ENCODE results near the gene TMEM26.
"Not testable (repeated sequence)": the region's sequence is repeated elsewhere in the genome, so short reads cannot be mapped to it uniquely, and the experiment has no call there.

Gene TMEM26

DNA sequence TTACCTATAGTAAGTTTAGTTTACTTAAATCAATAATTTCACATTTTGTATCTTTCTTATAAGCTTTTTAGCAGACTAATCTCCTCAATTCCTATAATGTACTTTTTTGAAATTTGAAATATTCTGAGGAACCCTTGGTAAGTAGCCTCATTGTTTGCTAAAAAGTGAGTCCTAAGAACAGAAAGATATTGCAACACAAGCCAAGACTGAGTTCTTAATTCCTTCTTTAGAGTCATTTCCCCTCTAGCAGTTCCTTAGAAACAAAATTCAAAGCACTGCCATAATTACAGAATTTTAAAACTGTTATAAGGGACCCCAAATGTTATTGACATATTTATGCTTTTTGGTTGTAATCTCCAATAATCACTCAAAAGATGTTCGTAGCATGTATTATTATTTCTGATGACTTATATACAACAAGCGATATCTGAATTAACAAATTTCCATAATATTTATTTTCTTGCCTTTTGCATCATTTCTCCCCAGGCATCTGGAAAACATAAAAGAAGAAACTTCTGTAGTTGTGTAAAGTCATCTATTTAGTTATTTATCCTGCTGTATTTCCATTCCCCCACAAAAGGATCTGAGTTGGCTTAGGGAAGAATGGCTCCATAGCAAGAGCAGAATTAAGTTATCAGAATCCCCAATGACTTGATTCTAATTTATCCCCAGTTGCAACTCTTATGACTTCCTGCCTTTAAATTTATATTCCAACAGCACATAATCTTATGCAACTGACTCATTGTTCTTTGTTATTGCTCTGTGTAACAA, 67.8 kb downstream of the TMEM26 start:
- no peak overlapping the region for H3K14ac ChIP-seq (ENCODE audit: low read length in 2 of 2)
- no peak overlapping the region for H3K4me3 ChIP-seq (ENCODE audit: insufficient read depth in 1 of 2, low read depth in 1 of 2, low read length in 2 of 2)
- H2BK12ac ChIP-seq (ENCODE audit: low read length in 2 of 2) = no peak overlapping the region
- H3K27me3 ChIP-seq (ENCODE audit: control insufficient read depth in 1 of 2, insufficient read depth in 1 of 2, low read length in 2 of 2) = no peaks in the 10 kb centered on the region
- no peak overlapping the region for H3K9ac ChIP-seq (ENCODE audit: low read length)
- no peak for DNase-seq
- H2AK5ac ChIP-seq (ENCODE audit: low read length, severe bottlenecking) = no peak overlapping the region
- no peak overlapping the region for H3K18ac ChIP-seq (ENCODE audit: low read depth in 1 of 2, low read length in 2 of 2)
- H2BK5ac ChIP-seq (ENCODE audit: low read depth, low read length, poor library complexity, severe bottlenecking) = no peak overlapping the region
- H2BK15ac ChIP-seq (ENCODE audit: low read depth, poor library complexity, severe bottlenecking) = no peak overlapping the region
- H3K27ac ChIP-seq (ENCODE audit: low read length, poor library complexity, severe bottlenecking) = no peak overlapping the region
- no peak overlapping the region for H3K4me2 ChIP-seq (ENCODE audit: low read length, poor library complexity, severe bottlenecking)
- H2AFZ ChIP-seq (ENCODE audit: low read depth, low read length) = no peak overlapping the region
- H4K8ac ChIP-seq (ENCODE audit: low read length) = no peak overlapping the region
- no peaks in the 10 kb centered on the region for H3K79me1 ChIP-seq (replicated peaks; ENCODE audit: low read length, poor library complexity, severe bottlenecking)
- no peak overlapping the region for H3K4ac ChIP-seq (ENCODE audit: low read depth in 1 of 2, low read length in 2 of 2)
- H3K36me3 ChIP-seq (ENCODE audit: control insufficient read depth in 1 of 2, insufficient read depth in 2 of 2, low read depth in 1 of 2, low read length in 2 of 2) = no peaks in the 10 kb centered on the region
- no peak overlapping the region for H3K23ac ChIP-seq (ENCODE audit: low read length in 2 of 2)
- H2BK120ac ChIP-seq (ENCODE audit: low read depth, low read length) = no peak overlapping the region
- WGBS = no CpG with 5 or more reads among the region's 2 CpGs
- no peaks in the 10 kb centered on the region for H3K4me1 ChIP-seq (ENCODE audit: control insufficient read depth, insufficient read depth, low read depth, low read length)
- no peaks in the 10 kb centered on the region for H3K9me3 ChIP-seq (ENCODE audit: control insufficient read depth, low read length)
- H4K91ac ChIP-seq (ENCODE audit: low read length) = no peak overlapping the region

DNA sequence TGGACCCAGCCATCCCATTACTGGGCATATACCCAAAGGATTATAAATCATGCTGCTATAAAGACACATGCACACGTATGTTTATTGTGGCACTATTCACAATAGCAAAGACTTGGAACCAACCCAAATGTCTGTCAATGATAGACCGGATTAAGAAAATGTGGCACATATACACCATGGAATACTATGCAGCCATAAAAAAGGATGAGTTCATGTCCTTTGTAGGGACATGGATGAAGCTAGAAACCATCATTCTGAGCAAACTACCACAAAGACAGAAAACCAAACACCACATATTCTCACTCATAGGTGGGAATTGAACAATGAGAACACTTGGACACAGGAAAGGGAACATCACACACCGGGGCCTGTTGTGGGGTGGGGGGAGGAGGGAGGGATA, 72.0 kb downstream of the TMEM26 start:
- not testable (repeated sequence) for H3K14ac ChIP-seq (ENCODE audit: low read length in 2 of 2); H4K8ac ChIP-seq (ENCODE audit: low read length); H2BK15ac ChIP-seq (ENCODE audit: low read depth, poor library complexity, severe bottlenecking); H3K9me3 ChIP-seq (ENCODE audit: control insufficient read depth, low read length); H2BK120ac ChIP-seq (ENCODE audit: low read depth, low read length); H3K27ac ChIP-seq (ENCODE audit: low read length, poor library complexity, severe bottlenecking); H4K91ac ChIP-seq (ENCODE audit: low read length); H3K18ac ChIP-seq (ENCODE audit: low read depth in 1 of 2, low read length in 2 of 2); H3K36me3 ChIP-seq (ENCODE audit: control insufficient read depth in 1 of 2, insufficient read depth in 2 of 2, low read depth in 1 of 2, low read length in 2 of 2); H3K4ac ChIP-seq (ENCODE audit: low read depth in 1 of 2, low read length in 2 of 2); DNase-seq; H3K27me3 ChIP-seq (ENCODE audit: control insufficient read depth in 1 of 2, insufficient read depth in 1 of 2, low read length in 2 of 2); H3K23ac ChIP-seq (ENCODE audit: low read length in 2 of 2); H2AK5ac ChIP-seq (ENCODE audit: low read length, severe bottlenecking); H3K4me3 ChIP-seq (ENCODE audit: insufficient read depth in 1 of 2, low read depth in 1 of 2, low read length in 2 of 2); H3K4me2 ChIP-seq (ENCODE audit: low read length, poor library complexity, severe bottlenecking); H3K9ac ChIP-seq (ENCODE audit: low read length); H3K4me1 ChIP-seq (ENCODE audit: control insufficient read depth, insufficient read depth, low read depth, low read length); H2AFZ ChIP-seq (ENCODE audit: low read depth, low read length); H2BK5ac ChIP-seq (ENCODE audit: low read depth, low read length, poor library complexity, severe bottlenecking); H3K79me1 ChIP-seq (replicated peaks; ENCODE audit: low read length, poor library complexity, severe bottlenecking); H2BK12ac ChIP-seq (ENCODE audit: low read length in 2 of 2)
- WGBS = 100% methylated on average over 1 of the region's 3 CpGs

DNA sequence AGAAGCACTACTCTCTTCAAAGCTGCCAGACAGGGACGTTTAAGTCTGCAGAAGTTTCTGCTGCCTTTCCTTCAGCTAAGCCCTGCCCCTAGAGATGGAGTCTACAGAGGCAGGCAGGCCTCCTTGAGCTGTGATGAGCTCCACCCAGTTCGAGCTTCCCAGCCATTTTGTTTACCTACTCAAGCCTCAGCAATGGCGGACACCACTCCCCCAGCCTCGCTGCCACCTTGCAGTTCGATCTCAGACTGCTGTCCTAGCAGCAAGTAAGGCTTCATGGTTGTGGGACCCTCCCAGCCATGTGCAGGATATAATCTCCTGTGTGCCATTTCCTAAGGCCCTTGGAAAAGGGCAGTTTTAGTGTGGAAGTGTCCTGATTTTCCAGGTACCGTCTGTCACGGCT, 74.3 kb downstream of the TMEM26 start:
- Histone ChIP-seq H3K4me1 (ENCODE audit: control insufficient read depth, insufficient read depth, low read depth, low read length) (no peaks in the 10 kb centered on the region), H2BK120ac (ENCODE audit: low read depth, low read length) (no peak overlapping the region), H2BK12ac (ENCODE audit: low read length in 2 of 2) (no peak overlapping the region), H2AK5ac (ENCODE audit: low read length, severe bottlenecking) (no peak overlapping the region), H4K8ac (ENCODE audit: low read length) (no peak overlapping the region), H3K4me3 (ENCODE audit: insufficient read depth in 1 of 2, low read depth in 1 of 2, low read length in 2 of 2) (no peak overlapping the region), H4K91ac (ENCODE audit: low read length) (no peak overlapping the region), H3K9ac (ENCODE audit: low read length) (no peak overlapping the region), H3K36me3 (ENCODE audit: control insufficient read depth in 1 of 2, insufficient read depth in 2 of 2, low read depth in 1 of 2, low read length in 2 of 2) (no peaks in the 10 kb centered on the region), H3K4me2 (ENCODE audit: low read length, poor library complexity, severe bottlenecking) (no peak overlapping the region), H3K9me3 (ENCODE audit: control insufficient read depth, low read length) (peaks cover 14% of the 10 kb centered on the region), H3K27ac (ENCODE audit: low read length, poor library complexity, severe bottlenecking) (no peak overlapping the region), H3K4ac (ENCODE audit: low read depth in 1 of 2, low read length in 2 of 2) (no peak overlapping the region), H3K27me3 (ENCODE audit: control insufficient read depth in 1 of 2, insufficient read depth in 1 of 2, low read length in 2 of 2) (no peaks in the 10 kb centered on the region), H3K79me1 (replicated peaks; ENCODE audit: low read length, poor library complexity, severe bottlenecking) (no peaks in the 10 kb centered on the region), H3K14ac (ENCODE audit: low read length in 2 of 2) (no peak overlapping the region), H3K18ac (ENCODE audit: low read depth in 1 of 2, low read length in 2 of 2) (no peak overlapping the region), H2BK15ac (ENCODE audit: low read depth, poor library complexity, severe bottlenecking) (no peak overlapping the region), H2AFZ (ENCODE audit: low read depth, low read length) (no peak overlapping the region), H2BK5ac (ENCODE audit: low read depth, low read length, poor library complexity, severe bottlenecking) (no peak overlapping the region), H3K23ac (ENCODE audit: low read length in 2 of 2) (no peak overlapping the region)
- 93% methylated on average over 7 of the region's 7 CpGs for WGBS
- no peak for DNase-seq

DNA sequence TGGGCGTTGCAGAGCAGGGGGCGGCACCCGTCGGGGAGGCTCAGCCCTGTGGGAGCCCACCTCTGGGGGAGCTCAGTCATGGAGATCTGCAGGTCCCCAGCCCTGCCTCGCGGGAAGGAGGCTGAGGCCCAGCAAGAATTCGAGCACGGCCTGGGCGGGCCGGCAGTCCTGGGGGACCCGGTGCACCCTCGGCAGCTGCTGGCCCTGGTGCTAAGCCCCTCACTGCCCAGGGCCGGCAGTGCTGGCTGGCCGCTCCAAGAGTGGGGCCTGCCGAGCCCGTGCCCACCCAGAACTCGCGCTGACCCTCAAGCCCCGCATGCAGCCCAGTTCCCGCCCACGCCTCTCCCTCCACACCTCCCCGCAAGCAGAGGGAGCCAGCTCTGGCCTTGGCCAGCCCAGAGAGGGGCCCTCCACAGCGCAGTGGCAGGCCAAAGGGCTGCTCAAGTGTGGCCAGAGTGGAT, 76.2 kb downstream of the TMEM26 start:
- no peak overlapping the region for H2BK15ac ChIP-seq (ENCODE audit: low read depth, poor library complexity, severe bottlenecking)
- H3K27ac ChIP-seq (ENCODE audit: low read length, poor library complexity, severe bottlenecking) = no peak overlapping the region
- H2AK5ac ChIP-seq (ENCODE audit: low read length, severe bottlenecking) = no peak overlapping the region
- H3K9ac ChIP-seq (ENCODE audit: low read length) = no peak overlapping the region
- DNase-seq = no peak
- no peak overlapping the region for H3K23ac ChIP-seq (ENCODE audit: low read length in 2 of 2)
- H2AFZ ChIP-seq (ENCODE audit: low read depth, low read length) = no peak overlapping the region
- no peak overlapping the region for H2BK5ac ChIP-seq (ENCODE audit: low read depth, low read length, poor library complexity, severe bottlenecking)
- no peaks in the 10 kb centered on the region for H3K4me1 ChIP-seq (ENCODE audit: control insufficient read depth, insufficient read depth, low read depth, low read length)
- H3K18ac ChIP-seq (ENCODE audit: low read depth in 1 of 2, low read length in 2 of 2) = no peak overlapping the region
- H3K9me3 ChIP-seq (ENCODE audit: control insufficient read depth, low read length) = peaks cover 14% of the 10 kb centered on the region
- no peak overlapping the region for H3K4me2 ChIP-seq (ENCODE audit: low read length, poor library complexity, severe bottlenecking)
- H3K14ac ChIP-seq (ENCODE audit: low read length in 2 of 2) = peak overlapping the region in 1 of 2 experiments; percentile 51
- H4K8ac ChIP-seq (ENCODE audit: low read length) = no peak overlapping the region
- H3K79me1 ChIP-seq (replicated peaks; ENCODE audit: low read length, poor library complexity, severe bottlenecking) = no peaks in the 10 kb centered on the region
- no peak overlapping the region for H2BK120ac ChIP-seq (ENCODE audit: low read depth, low read length)
- no peaks in the 10 kb centered on the region for H3K27me3 ChIP-seq (ENCODE audit: control insufficient read depth in 1 of 2, insufficient read depth in 1 of 2, low read length in 2 of 2)
- H4K91ac ChIP-seq (ENCODE audit: low read length) = no peak overlapping the region
- no peak overlapping the region for H3K4ac ChIP-seq (ENCODE audit: low read depth in 1 of 2, low read length in 2 of 2)
- H3K36me3 ChIP-seq (ENCODE audit: control insufficient read depth in 1 of 2, insufficient read depth in 2 of 2, low read depth in 1 of 2, low read length in 2 of 2) = no peaks in the 10 kb centered on the region
- 95% methylated on average over 23 of the region's 23 CpGs for WGBS
- H3K4me3 ChIP-seq (ENCODE audit: insufficient read depth in 1 of 2, low read depth in 1 of 2, low read length in 2 of 2) = no peak overlapping the region
- H2BK12ac ChIP-seq (ENCODE audit: low read length in 2 of 2) = no peak overlapping the region
